IMR-90 (cell line): ENCODE data around the gene RIPOR2. TPM values are rescaled to one million over a fixed set of nuclear protein-coding genes. Genes with fewer than 3 reads are reported as not detected.

Source experiments
- ATAC-seq: fragments of 200-7000 bp; cut with Tn5 transposase; 2 replicates; pipeline ENCODE4 v1.9.1; 2020; ENCODE audit warnings: low read depth, mild to moderate bottlenecking, moderate library complexity
- BruUV-seq: library from RNA; stranded (reverse); fragments of 400-500 nt; replicated peaks from 2 replicates; lab custom pipeline; 2021; lab: Mats Ljungman, UMichigan
- CTCF ChIA-PET: fragments of 300-600 bp; formaldehyde crosslinking; extraction: SDS; loops from one replicate; lab custom pipeline; 2021; ENCODE audit warnings: antibody characterized with exemption; lab: Yijun Ruan, JAX
- POLR2A ChIA-PET: fragments of 300-600 bp; sonication (Branson Sonifier 250); formaldehyde crosslinking; loops from one replicate; lab custom pipeline; 2022; ENCODE audit warnings: antibody characterized with exemption; ENCODE audit not compliant: unreplicated experiment; lab: Charles Lee
- DNase-seq: peaks from one replicate; pipeline ENCODE4 v3.0.0; 2013
- H2AFZ ChIP-seq: replicated peaks from 2 replicates; pipeline ENCODE3; 2013; ENCODE audit warnings: low read length, mild to moderate bottlenecking; ENCODE audit not compliant: poor library complexity
- H2AK5ac ChIP-seq: 2 replicates; pipeline ENCODE4 v1.6.1; 2013; ENCODE audit warnings: low read depth, low read length, inconsistent platforms
- H2AK9ac ChIP-seq: replicated peaks from 2 replicates; pipeline ENCODE3; 2013; ENCODE audit warnings: mild to moderate bottlenecking, low read depth, low read length, moderate library complexity; ENCODE audit not compliant: poor library complexity
- H2BK120ac ChIP-seq: 2 replicates; pipeline ENCODE4 v1.6.1; 2013; ENCODE audit warnings: low read depth, low read length, inconsistent platforms
- H2BK15ac ChIP-seq: 3 replicates; pipeline ENCODE4 v1.6.1; 2013; ENCODE audit warnings: low read depth, low read length, inconsistent platforms
- H2BK20ac ChIP-seq: 2 replicates; pipeline ENCODE4 v1.6.1; 2013; ENCODE audit warnings: low read depth, mild to moderate bottlenecking, inconsistent platforms, low read length, moderate library complexity
- H2BK5ac ChIP-seq: 2 replicates; pipeline ENCODE4 v1.6.1; 2013; ENCODE audit warnings: mild to moderate bottlenecking, low read depth, low read length, inconsistent platforms; ENCODE audit not compliant: poor library complexity, severe bottlenecking
- H3K14ac ChIP-seq: replicated peaks from 2 replicates; pipeline ENCODE4 v1.6.1; 2013; ENCODE audit warnings: low read depth, low read length, inconsistent platforms
- H3K18ac ChIP-seq: 2 replicates; pipeline ENCODE4 v1.6.1; 2013; ENCODE audit warnings: low read depth, low read length, control low read depth
- H3K23ac ChIP-seq: 2 replicates; pipeline ENCODE4 v1.6.1; 2013; ENCODE audit warnings: low read depth, low read length, inconsistent platforms
- H3K27ac ChIP-seq: 2 replicates; pipeline ENCODE4 v1.5.1; 2013; ENCODE audit warnings: mild to moderate bottlenecking, control low read depth, low read length; ENCODE audit not compliant: insufficient read depth
- H3K27me3 ChIP-seq: 2 replicates; pipeline ENCODE4 v1.6.1; 2013; ENCODE audit warnings: low read length; ENCODE audit not compliant: control insufficient read depth, insufficient read depth
- H3K36me3 ChIP-seq: 2 replicates; pipeline ENCODE4 v1.6.1; 2013; ENCODE audit warnings: low read length, mixed read lengths; ENCODE audit not compliant: control insufficient read depth, insufficient read depth
- H3K4ac ChIP-seq: 2 replicates; pipeline ENCODE4 v1.6.1; 2013; ENCODE audit warnings: low read depth, low read length, inconsistent platforms
- H3K4me1 ChIP-seq: 2 replicates; pipeline ENCODE4 v1.6.1; 2013; ENCODE audit warnings: low read length, mixed read lengths; ENCODE audit not compliant: control insufficient read depth, insufficient read depth
- H3K4me2 ChIP-seq: 2 replicates; pipeline ENCODE4 v1.6.1; 2013; ENCODE audit warnings: low read depth, mild to moderate bottlenecking, control low read depth, low read length, moderate library complexity
- H3K4me3 ChIP-seq: 2 replicates; pipeline ENCODE4 v1.5.1; 2013; ENCODE audit warnings: low read depth, mild to moderate bottlenecking, control low read depth, low read length, moderate library complexity; ENCODE audit not compliant: insufficient read depth
- H3K56ac ChIP-seq: 2 replicates; pipeline ENCODE4 v1.6.1; 2013; ENCODE audit warnings: low read length, inconsistent platforms; ENCODE audit not compliant: insufficient read depth; ENCODE audit errors: extremely low read depth
- H3K79me1 ChIP-seq, 2 experiments: 2 replicates each; pipeline ENCODE4 v1.6.1; 2013; ENCODE audit warnings: low read length in 2 of 2, inconsistent platforms in 1 of 2, low read depth in 1 of 2
- H3K9ac ChIP-seq: 2 replicates; pipeline ENCODE4 v1.6.1; 2013; ENCODE audit warnings: low read depth, low read length, control low read depth
- H3K9me1 ChIP-seq: 2 replicates; pipeline ENCODE4 v1.6.1; 2013; ENCODE audit warnings: low read length, inconsistent platforms; ENCODE audit not compliant: insufficient read depth
- H3K9me3 ChIP-seq: 2 replicates; pipeline ENCODE4 v1.6.1; 2013; ENCODE audit warnings: low read length; ENCODE audit not compliant: control insufficient read depth, insufficient read depth
- H4K20me1 ChIP-seq: 2 replicates; pipeline ENCODE4 v1.6.1; 2013; ENCODE audit warnings: low read length, inconsistent platforms; ENCODE audit not compliant: insufficient read depth
- H4K5ac ChIP-seq: 2 replicates; pipeline ENCODE4 v1.6.1; 2013; ENCODE audit warnings: mild to moderate bottlenecking, low read depth, low read length, control low read depth
- H4K8ac ChIP-seq, 2 experiments: 2 replicates each; pipeline ENCODE4 v1.6.1; 2013; ENCODE audit warnings: low read depth in 2 of 2, low read length in 2 of 2, control low read depth in 1 of 2, inconsistent platforms in 1 of 2
- H4K91ac ChIP-seq: 2 replicates; pipeline ENCODE4 v1.6.1; 2013; ENCODE audit warnings: low read depth, low read length, inconsistent platforms; ENCODE audit not compliant: insufficient read depth
- BHLHE40 ChIP-seq: fragments of 150-350 bp; IDR thresholded peaks from 2 replicates; pipeline ENCODE4 v1.6.1; 2016; ENCODE audit warnings: mild to moderate bottlenecking, low read depth, low read length
- CEBPB ChIP-seq: IDR thresholded peaks from 2 replicates; pipeline ENCODE4 v1.6.1; 2012; ENCODE audit warnings: low read depth, low read length, improper control_type of control experiment
- CHD1 ChIP-seq: IDR thresholded peaks from 2 replicates; pipeline ENCODE4 v1.6.1; 2012; ENCODE audit warnings: low read depth, low read length, improper control_type of control experiment
- CTCF ChIP-seq: conservative IDR thresholded peaks from 2 replicates; pipeline ENCODE4 v1.5.1; 2012; ENCODE audit warnings: mild to moderate bottlenecking, low read depth, low read length, improper control_type of control experiment
- ELK1 ChIP-seq: fragments of 150-350 bp; IDR thresholded peaks from 2 replicates; pipeline ENCODE4 v1.6.1; 2016; ENCODE audit warnings: low read depth, mild to moderate bottlenecking, low read length, moderate library complexity, borderline replicate concordance
- FOS ChIP-seq: fragments of 150-350 bp; IDR thresholded peaks from 2 replicates; pipeline ENCODE4 v1.6.1; 2016; ENCODE audit warnings: low read depth, low read length
- MAFK ChIP-seq: IDR thresholded peaks from 2 replicates; pipeline ENCODE4 v1.6.1; 2012; ENCODE audit warnings: low read depth, low read length, improper control_type of control experiment
- MAZ ChIP-seq: IDR thresholded peaks from 2 replicates; pipeline ENCODE4 v1.6.1; 2012; ENCODE audit warnings: low read depth, mild to moderate bottlenecking, low read length, improper control_type of control experiment, moderate library complexity, borderline replicate concordance
- MXI1 ChIP-seq: IDR thresholded peaks from 2 replicates; pipeline ENCODE4 v1.6.1; 2012; ENCODE audit warnings: low read depth, mild to moderate bottlenecking, low read length, moderate library complexity, borderline replicate concordance
- NFE2L2 ChIP-seq: fragments of 150-350 bp; IDR thresholded peaks from 2 replicates; pipeline ENCODE4 v1.6.1; 2016; ENCODE audit warnings: low read depth, mild to moderate bottlenecking, low read length
- POLR2A ChIP-seq: IDR thresholded peaks from 2 replicates; pipeline ENCODE4 v1.6.1; 2012; ENCODE audit warnings: mild to moderate bottlenecking, low read depth, low read length
- RAD21 ChIP-seq: IDR thresholded peaks from 2 replicates; pipeline ENCODE4 v1.6.1; 2012; ENCODE audit warnings: low read length, improper control_type of control experiment
- RCOR1 ChIP-seq: IDR thresholded peaks from 2 replicates; pipeline ENCODE4 v1.6.1; 2012; ENCODE audit warnings: mild to moderate bottlenecking, low read length, improper control_type of control experiment; ENCODE audit not compliant: insufficient replicate concordance
- RFX5 ChIP-seq: IDR thresholded peaks from 2 replicates; pipeline ENCODE4 v1.8.0; 2012; ENCODE audit warnings: low read depth, mild to moderate bottlenecking, low read length, moderate library complexity
- SMC3 ChIP-seq: fragments of 150-350 bp; IDR thresholded peaks from 2 replicates; pipeline ENCODE4 v1.6.1; 2016; ENCODE audit warnings: low read depth, mild to moderate bottlenecking, antibody characterized with exemption, low read length, moderate library complexity
- WGBS, 2 experiments: methylation state at CpG; one replicate each; pipeline versions ENCODE4 v1.1.5 to v1.1.7; 2013; ENCODE audit warnings: missing lambda C conversion rate in 2 of 2; ENCODE audit not compliant: insufficient read length in 1 of 2; ENCODE audit errors: extremely low coverage in 2 of 2; 5-methylcytosine and 5-hydroxymethylcytosine counted together
- dilution Hi-C: fragments of 300-500 bp; cut with HindIII; formaldehyde crosslinking; loops from one replicate; pipeline ENCODE4 v1.14.3; 2018; ENCODE audit warnings: low sequenced_read_pairs; ENCODE audit not compliant: unreplicated experiment
- in situ Hi-C: fragments of 300-500 bp; cut with MboI; formaldehyde crosslinking; loops from 3 replicates; pipeline ENCODE4 v1.14.3; 2019; ENCODE audit warnings: low sequenced_read_pairs, inconsistent platforms, mixed read lengths
- intact Hi-C: fragments of 100-400 bp; cut with micrococcal nuclease; formaldehyde crosslinking; loops from 2 replicates; pipeline ENCODE4 v1.10.0; 2022
- polyA plus RNA-seq, 3 experiments: library from polyadenylated mRNA; depleted of rRNA; stranded (reverse); fragments of >200 nt; gene quantifications; 2 replicates each; pipeline ENCODE4 v1.2.3, GENCODE V29; 2012; ENCODE audit warnings: low replicate concordance in 1 of 3
- total RNA-seq: library from RNA; depleted of rRNA; stranded (reverse); fragments of >200 nt; gene quantifications from 2 replicates; pipeline ENCODE4 v1.2.3, GENCODE V29; 2012
- TF ChIP-seq, protein P1 (sequence below): fragments of 150-350 bp; IDR thresholded peaks from 2 replicates; pipeline ENCODE4 v1.6.1; 2017; ENCODE audit warnings: mild to moderate bottlenecking, antibody characterized with exemption, low read length, low read depth

RIPOR2 gene
- total and polyA plus RNA-seq, 2 of the 4 experiments (the other 2 are of a cell fraction), result 1.1 to 1.2 TPM

- Histone ChIP-seq H3K9me3 (no peaks in the 10 kb centered on the region), H2AK5ac (no peak overlapping the region), H4K91ac (no peak overlapping the region), H3K4me3 (no peak overlapping the region), H3K14ac (no peak overlapping the region), H2AFZ (no peak overlapping the region), H4K20me1 (no peaks in the 10 kb centered on the region), H3K4ac (no peak overlapping the region), H4K5ac (no peak overlapping the region), H2BK5ac (no peak overlapping the region), H3K79me1 (no peaks in the 10 kb centered on the region), H2BK15ac (no peak overlapping the region), H2BK120ac (no peak overlapping the region), H3K27me3 (no peaks in the 10 kb centered on the region), H3K4me1 (no peaks in the 10 kb centered on the region), H3K27ac (no peak overlapping the region), H3K9ac (no peak overlapping the region), H3K4me2 (no peak overlapping the region), H3K9me1 (0 out of 2 replicates have a peak, but pooled peaks cover 4% of the 10 kb centered on the region), H2AK9ac (no peak overlapping the region), H2BK20ac (no peak overlapping the region), H3K56ac (no peak overlapping the region), H3K23ac (no peak overlapping the region), H4K8ac (no peak overlapping the region), H3K36me3 (peaks cover 14% of the 10 kb centered on the region), H3K18ac (no peak overlapping the region)
- DNase-seq (no peak), ATAC-seq (no peak)
- intact Hi-C loops (no loop called here), dilution Hi-C loops (loop anchor here (25.0 kb wide), 1 partner anchor 247 kb away; no protein-coding TSS in a partner anchor), in situ Hi-C loops (no loop called here)
- POLR2A ChIA-PET, result no interaction called here
- WGBS, 2 experiments, result no CpG with 5 or more reads among the region's 2 CpGs
- CTCF ChIA-PET, result interaction anchor here (0.6 kb wide), 1 partner anchor 14 kb away, joined by 6 read pairs; no protein-coding TSS in a partner anchor
- BruUV-seq, result no TSS peak
- TF ChIP-seq RCOR1, result no peak
- TF ChIP-seq POLR2A, result no peak
- TF ChIP-seq, protein P1, sequence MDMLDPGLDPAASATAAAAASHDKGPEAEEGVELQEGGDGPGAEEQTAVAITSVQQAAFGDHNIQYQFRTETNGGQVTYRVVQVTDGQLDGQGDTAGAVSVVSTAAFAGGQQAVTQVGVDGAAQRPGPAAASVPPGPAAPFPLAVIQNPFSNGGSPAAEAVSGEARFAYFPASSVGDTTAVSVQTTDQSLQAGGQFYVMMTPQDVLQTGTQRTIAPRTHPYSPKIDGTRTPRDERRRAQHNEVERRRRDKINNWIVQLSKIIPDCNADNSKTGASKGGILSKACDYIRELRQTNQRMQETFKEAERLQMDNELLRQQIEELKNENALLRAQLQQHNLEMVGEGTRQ, result no peak
- no peak for TF ChIP-seq SMC3
- TF ChIP-seq BHLHE40, result no peak
- no peak for TF ChIP-seq MAFK
- no peak for TF ChIP-seq RAD21
- no peak for TF ChIP-seq RFX5
- TF ChIP-seq MXI1, result no peak
- TF ChIP-seq CTCF, result no peak
- TF ChIP-seq ELK1, result no peak
- TF ChIP-seq CHD1, result no peak
- TF ChIP-seq FOS, result no peak
- TF ChIP-seq CEBPB, result no peak
- TF ChIP-seq NFE2L2, result no peak
- TF ChIP-seq MAZ, result no peak
Observed at GRCh38 chr6:24840187-24840586, 95.6 kb downstream of the RIPOR2 start.
